ENCODE measurements around the gene NUTM1. TPM values are rescaled to one million over a fixed set of nuclear protein-coding genes. Genes with fewer than 3 reads are reported as not detected.
"Not testable (repeated sequence)": the region's sequence is repeated elsewhere in the genome, so short reads cannot be mapped to it uniquely, and the experiment has no call there.

Gene NUTM1
- polyA plus RNA-seq, 3 donors from 2014 or later: not detected

DNA sequence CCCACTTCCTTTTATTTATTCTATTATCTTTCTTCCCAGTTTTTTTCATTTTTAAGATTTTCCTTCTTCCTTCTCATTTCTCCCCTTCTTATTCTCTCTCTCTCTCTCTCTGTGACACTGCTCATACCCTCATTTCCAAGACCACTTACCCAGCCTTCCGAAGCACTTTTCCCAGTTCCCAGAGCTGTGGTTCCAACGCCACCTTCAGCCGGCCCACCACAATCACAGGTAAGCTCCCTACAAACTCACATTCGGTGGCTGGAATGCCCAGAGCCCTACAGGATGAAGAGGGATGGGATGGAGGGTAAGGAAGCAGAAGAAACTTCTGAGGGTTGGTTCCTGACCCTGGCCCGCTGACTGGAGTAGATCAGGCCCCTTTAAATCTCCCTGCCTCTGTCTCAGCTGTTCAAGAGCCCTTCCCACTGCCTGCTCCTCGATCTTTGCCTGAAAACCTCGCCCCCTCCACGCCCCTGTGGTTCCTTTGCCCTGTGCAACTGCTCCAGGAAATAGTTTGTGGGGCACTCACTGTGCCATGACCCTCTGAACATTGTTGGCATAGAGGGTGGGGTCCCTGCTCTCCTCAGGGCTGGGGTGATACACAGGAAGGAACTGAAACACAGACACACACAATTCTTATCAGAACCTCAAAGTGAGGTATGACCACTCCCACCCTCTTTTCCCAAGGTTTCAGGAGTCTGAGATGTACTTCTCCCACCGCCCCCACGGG lies 19.1 kb downstream of the NUTM1 start:
- H3K4me3 Mint-ChIP-seq: no peak overlapping the region
- no peaks in the 10 kb centered on the region for H3K9me3 Mint-ChIP-seq
- peaks cover 2 to 4% (median 3%) of the 10 kb centered on the region in 3 donors for H3K27me3 Mint-ChIP-seq (ENCODE audit: low read depth in 3 of 3)
- H3K27ac Mint-ChIP-seq: peak overlapping the region in 2 of 6 donors; percentile 16 to 41
- no peak for DNase-seq
- H3K36me3 Mint-ChIP-seq: peaks cover 15 to 27% (median 15%) of the 10 kb centered on the region in 3 donors
- H3K4me1 Mint-ChIP-seq: peaks cover 19 to 22% of the 10 kb centered on the region in 2 donors

DNA sequence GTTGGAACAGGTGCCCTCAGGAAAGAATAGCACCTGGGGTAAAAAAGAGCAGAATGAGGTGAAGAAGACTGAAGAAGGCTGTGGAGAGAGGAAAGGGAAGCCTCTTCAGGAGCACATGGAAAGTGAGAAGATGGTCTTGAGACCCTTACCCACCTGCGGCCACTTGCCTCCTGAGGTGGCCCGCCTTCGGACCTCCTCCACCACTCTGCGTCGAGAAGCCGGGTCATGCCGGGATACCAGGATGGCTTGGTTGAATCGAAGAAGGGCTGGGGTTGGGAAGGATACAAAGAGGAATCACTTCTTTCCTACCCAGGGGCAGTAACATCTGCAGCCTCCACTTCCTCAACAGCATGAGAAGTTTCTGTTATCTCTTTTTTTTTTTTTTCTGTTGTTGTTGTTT lies 20.9 kb downstream of the NUTM1 start:
- Mint-ChIP-seq H3K9me3 (no peaks in the 10 kb centered on the region), H3K4me1 (peaks cover 29 to 32% of the 10 kb centered on the region in 2 donors), H3K27me3 (ENCODE audit: low read depth in 3 of 3) (peaks cover 2 to 4% (median 3%) of the 10 kb centered on the region in 3 donors), H3K36me3 (peaks cover 4 to 20% (median 11%) of the 10 kb centered on the region in 3 donors), H3K4me3 (peak overlapping the region in 1 of 5 donors; percentile 30), H3K27ac (no peak overlapping the region)
- DNase-seq: no peak

DNA sequence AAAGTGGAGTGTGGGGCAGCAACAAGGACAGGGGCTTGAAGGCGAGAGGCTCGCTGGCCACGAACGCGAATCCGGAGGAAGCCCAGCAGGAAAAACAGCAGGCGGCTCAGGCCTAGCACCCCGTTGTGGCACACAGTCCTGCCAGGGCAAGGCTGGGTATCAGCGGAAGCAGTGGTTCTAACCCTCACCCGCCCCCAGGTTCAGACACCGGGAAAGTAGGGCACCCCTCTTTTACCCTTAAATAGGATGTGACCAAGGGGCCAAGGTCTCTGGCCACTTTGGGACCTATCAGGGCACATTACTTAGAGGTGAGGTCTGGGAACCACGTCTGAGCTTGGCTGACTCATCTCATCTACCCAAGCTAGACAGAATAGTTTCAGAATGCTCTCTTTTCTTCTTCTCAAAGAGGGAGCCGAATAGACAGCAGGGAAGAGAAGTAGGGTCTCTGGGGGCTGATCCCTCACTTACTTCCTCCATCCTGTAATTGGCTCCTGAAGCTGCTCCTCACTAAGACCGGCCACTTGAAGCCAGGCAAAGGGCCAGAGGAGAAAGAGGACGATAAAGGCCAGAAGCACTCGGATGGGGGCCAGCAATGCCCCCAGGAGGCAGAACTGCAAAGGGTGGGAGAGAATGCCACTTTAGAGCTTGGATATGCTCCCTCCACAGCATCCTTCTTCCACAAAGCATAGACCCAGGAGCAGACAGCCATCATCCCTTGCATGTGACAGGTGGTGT lies 22.1 kb downstream of the NUTM1 start:
- no peak for DNase-seq
- peaks cover 29 to 38% of the 10 kb centered on the region in 2 donors for H3K4me1 Mint-ChIP-seq

DNA sequence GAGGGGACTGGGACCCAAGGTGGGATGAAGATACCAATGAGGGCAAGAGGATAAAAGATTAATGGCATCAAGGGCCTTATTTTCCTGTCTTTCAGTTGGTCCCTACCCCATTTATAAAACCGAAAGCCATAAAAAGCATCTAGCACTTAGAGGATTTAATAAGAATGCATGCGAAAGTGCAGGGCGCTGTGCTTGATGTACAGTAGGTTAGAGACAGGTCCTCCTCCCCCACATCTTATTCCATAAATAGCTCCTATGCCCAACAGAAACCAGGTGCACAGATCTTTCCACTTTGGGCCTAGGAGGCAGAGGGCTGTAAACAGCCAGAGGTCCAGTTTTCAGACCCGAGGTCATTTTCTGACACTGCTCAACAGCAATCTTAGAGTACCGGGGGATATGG lies 22.7 kb downstream of the NUTM1 start:
- Mint-ChIP-seq H3K27ac (peak overlapping the region; percentile 58 to 83 (median 67)), H3K4me1 (peaks cover 29 to 38% of the 10 kb centered on the region in 2 donors), H3K9me3 (no peaks in the 10 kb centered on the region), H3K27me3 (ENCODE audit: low read depth in 3 of 3) (peaks cover 2 to 4% (median 3%) of the 10 kb centered on the region in 3 donors), H3K36me3 (peaks cover 3 to 11% (median 10%) of the 10 kb centered on the region in 3 donors), H3K4me3 (peak overlapping the region; percentile 90 to 94 (median 94))
- no peak for DNase-seq

More for the DNA sequence above, 22.1 kb downstream of the NUTM1 start:
- Mint-ChIP-seq H3K36me3 (peaks cover 4 to 15% (median 11%) of the 10 kb centered on the region in 3 donors), H3K9me3 (no peaks in the 10 kb centered on the region), H3K4me3 (peak overlapping the region; percentile 90 to 94 (median 94)), H3K27me3 (ENCODE audit: low read depth in 3 of 3) (peaks cover 2 to 4% (median 3%) of the 10 kb centered on the region in 3 donors), H3K27ac (peak overlapping the region; percentile 45 to 84 (median 78))

DNA sequence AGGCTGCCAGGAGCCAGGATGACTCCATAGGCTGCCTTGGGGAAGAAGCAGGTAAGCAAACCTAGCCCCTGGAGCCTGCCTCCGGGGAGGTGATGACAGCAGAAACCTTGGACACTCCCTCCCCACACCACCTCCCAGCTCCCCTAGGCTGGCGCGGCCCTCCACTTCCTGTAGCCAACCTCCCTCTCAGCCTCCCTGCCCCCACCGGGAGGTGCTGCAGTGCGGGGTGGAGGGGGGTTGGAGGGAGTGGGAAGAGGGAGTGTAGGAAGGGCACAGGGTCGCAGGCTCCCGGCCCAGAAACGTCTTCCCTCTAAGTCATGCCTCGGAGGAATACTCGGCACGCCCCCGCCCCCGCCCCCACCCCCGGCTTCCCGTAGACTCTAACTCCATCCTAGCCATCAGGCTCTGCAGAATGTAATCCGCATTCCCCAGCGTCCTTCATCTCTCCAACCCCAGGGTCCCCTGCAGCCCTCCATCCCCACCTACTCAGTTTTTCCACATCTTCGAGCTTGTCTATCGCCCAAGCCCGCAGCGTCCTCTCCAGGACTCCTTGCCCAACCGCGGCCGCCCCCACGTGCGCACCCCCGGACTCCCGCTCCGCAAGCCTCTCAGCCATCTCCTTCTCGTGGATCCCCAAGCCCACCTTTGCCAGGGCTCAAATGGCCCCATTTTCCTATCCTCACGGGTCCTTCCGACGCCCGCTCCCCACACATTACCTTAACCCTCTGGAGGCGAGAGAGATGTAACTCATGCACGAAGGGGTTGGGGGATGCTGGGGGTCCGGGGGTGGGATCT lies 23.4 kb downstream of the NUTM1 start:
- H3K27ac Mint-ChIP-seq: peak overlapping the region; percentile 58 to 86 (median 80)
- peaks cover 2 to 4% (median 3%) of the 10 kb centered on the region in 3 donors for H3K27me3 Mint-ChIP-seq (ENCODE audit: low read depth in 3 of 3)
- peak; percentile 28 to 33 (median 32) for DNase-seq
- peak overlapping the region; percentile 90 to 94 (median 94) for H3K4me3 Mint-ChIP-seq
- H3K36me3 Mint-ChIP-seq: peaks cover 0 to 11% (median 5%) of the 10 kb centered on the region in 3 donors
- H3K4me1 Mint-ChIP-seq: peaks cover 29 to 38% of the 10 kb centered on the region in 2 donors
- no peaks in the 10 kb centered on the region for H3K9me3 Mint-ChIP-seq

DNA sequence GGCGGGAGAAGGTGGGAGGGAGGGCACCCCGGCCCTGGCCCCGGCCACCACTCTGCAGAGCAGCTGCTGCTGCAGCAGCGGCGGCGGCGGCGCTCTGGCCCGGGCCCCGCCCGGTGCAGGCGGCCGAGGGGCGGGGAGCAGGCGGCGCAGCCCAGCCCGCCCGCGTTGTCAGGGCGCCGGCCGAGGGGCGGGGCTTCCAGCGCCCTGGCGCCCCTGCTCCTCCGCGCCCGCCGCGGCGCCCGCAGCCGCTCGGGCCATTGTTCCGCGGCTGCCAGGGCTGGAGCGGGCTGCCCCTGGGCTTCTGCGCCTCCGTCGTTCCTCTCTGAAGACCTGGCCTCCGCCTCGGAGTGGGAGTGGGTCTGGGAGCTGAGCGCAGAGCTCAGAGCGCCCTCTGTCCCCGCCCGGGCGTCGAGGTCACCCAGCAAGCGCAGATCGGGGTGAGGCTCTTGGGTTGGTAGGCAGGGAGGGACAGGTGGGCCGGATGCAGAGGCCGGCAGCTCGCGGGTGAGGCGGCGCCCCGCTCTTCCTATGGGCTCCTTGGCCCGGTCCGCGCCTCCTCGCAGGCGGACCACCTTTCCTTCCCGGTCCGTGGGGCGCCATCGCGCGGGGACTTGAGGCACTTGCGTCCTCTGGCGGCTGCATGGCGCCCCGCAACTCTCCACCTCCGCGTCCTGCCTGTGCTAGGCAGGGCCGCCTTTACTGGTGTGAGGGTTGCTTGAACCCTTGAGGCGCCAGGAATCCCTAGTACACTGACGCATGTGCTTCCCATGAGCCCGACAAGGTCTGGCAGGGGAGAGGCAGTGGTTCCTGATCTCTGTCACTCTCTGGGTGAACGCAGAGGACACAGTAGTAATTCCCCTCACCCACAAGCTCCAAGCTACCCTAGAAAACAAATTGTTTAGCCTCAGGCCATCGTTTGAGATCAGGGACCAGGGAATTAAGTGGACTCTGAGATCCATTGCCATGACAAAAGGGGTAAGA lies 24.3 kb downstream of the NUTM1 start, which contains the start of gene LPCAT4:
Gene LPCAT4, minus strand, starts transcription at position 96 of the 981 bp plus-strand sequence. CDS start 96 bp downstream, outside the sequence.
- peaks cover 29 to 38% of the 10 kb centered on the region in 2 donors for H3K4me1 Mint-ChIP-seq
- H3K36me3 Mint-ChIP-seq: peaks cover 0 to 6% (median 5%) of the 10 kb centered on the region in 3 donors
- peaks cover 2 to 4% (median 3%) of the 10 kb centered on the region in 3 donors for H3K27me3 Mint-ChIP-seq (ENCODE audit: low read depth in 3 of 3)

DNA sequence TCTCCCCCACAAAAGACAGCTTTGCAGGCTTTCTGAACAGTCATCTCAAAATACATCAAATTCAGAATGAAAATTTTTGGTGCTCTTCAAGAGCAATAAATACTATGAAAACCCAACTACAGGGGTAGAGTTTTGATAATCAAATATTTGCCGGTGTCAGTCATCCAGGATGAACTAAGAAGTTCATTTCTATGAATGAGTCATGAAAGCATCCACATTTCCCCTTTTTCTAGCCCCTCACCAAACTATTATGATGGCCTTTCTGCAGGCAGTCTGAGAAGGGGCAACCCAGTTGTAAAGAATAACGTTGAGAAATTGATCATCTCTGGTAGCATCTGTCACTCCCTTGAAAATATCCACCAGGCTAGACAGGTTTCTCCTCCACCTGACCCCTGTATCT lies 27.0 kb downstream of the NUTM1 start:
- DNase-seq: no peak
- H3K4me1 Mint-ChIP-seq: peaks cover 22 to 31% of the 10 kb centered on the region in 2 donors
- peaks cover 2 to 3% (median 2%) of the 10 kb centered on the region in 3 donors for H3K27me3 Mint-ChIP-seq (ENCODE audit: low read depth in 3 of 3)
- H3K36me3 Mint-ChIP-seq: no peaks in the 10 kb centered on the region
- no peaks in the 10 kb centered on the region for H3K9me3 Mint-ChIP-seq
- peak overlapping the region in 2 of 5 donors; percentile 14 to 21 for H3K4me3 Mint-ChIP-seq
- H3K27ac Mint-ChIP-seq: peak overlapping the region in 4 of 6 donors; percentile 26 to 81 (median 58)

More for the DNA sequence above, 24.3 kb downstream of the NUTM1 start, which contains the start of gene LPCAT4:
- Mint-ChIP-seq H3K4me3 (peak within 1 kb of the TSS; percentile 93 to 94 (median 94)), H3K9me3 (no peaks in the 10 kb centered on the region), H3K27ac (peak within 1 kb of the TSS; percentile 83 to 96 (median 96))
- DNase-seq: peak; percentile 82 to 87 (median 85)

DNA sequence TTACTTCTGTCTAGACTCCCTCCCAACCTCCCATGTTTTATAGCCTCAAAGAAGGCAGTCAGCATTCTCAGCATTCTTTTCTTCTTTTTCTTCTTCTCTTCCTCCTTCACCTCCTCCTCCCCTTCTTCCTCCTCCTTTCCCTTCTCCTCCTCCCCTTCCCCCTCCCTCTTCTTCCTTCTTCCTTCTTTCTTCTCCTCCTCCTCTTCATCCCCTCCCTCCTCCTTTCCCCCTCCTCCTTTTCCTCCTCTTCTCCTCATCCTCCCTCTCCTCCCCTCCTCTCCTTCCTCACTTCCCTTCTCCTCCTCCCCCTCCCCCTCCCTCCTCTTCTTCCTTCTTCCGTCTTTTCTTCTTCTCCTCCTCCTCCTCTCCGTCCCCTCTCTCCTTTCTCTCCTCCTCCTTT lies 27.5 kb downstream of the NUTM1 start:
- H3K27me3 Mint-ChIP-seq (ENCODE audit: low read depth in 3 of 3): peaks cover 2 to 3% (median 2%) of the 10 kb centered on the region in 3 donors
- peak overlapping the region in 1 of 6 donors; percentile 81 for H3K27ac Mint-ChIP-seq
- H3K9me3 Mint-ChIP-seq: no peaks in the 10 kb centered on the region
- no peak for DNase-seq
- peak overlapping the region in 1 of 5 donors; percentile 21 for H3K4me3 Mint-ChIP-seq
- H3K36me3 Mint-ChIP-seq: no peaks in the 10 kb centered on the region
- peaks cover 17 to 26% of the 10 kb centered on the region in 2 donors for H3K4me1 Mint-ChIP-seq

DNA sequence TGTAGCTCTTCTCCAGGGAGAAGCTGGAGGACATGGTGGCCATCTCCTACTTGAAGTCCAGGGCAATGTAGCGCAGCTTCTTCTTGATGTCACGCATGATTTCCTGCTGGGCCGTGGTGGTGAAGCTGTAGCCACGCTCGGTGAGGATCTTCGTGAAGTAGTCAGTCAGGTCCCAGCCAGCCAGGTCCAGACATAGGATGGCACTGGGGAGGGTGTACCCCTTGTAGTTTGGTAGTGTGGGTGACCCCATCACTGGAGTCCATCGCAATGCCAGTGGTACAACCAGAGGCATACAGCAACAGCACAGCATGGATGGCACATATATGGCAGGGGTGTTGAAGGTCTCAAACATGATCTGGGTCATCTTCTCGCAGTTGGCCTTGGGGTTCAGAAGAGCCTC lies 30.8 kb downstream of the NUTM1 start:
- Mint-ChIP-seq H3K27me3 (ENCODE audit: low read depth in 3 of 3) (no peaks in the 10 kb centered on the region), H3K36me3 (peaks cover 0 to 3% (median 0%) of the 10 kb centered on the region in 3 donors), H3K27ac (peak overlapping the region in 1 of 6 donors; percentile 47), H3K9me3 (no peaks in the 10 kb centered on the region), H3K4me1 (peaks cover 0 to 6% of the 10 kb centered on the region in 2 donors), H3K4me3 (no peak overlapping the region)
- DNase-seq: no peak

DNA sequence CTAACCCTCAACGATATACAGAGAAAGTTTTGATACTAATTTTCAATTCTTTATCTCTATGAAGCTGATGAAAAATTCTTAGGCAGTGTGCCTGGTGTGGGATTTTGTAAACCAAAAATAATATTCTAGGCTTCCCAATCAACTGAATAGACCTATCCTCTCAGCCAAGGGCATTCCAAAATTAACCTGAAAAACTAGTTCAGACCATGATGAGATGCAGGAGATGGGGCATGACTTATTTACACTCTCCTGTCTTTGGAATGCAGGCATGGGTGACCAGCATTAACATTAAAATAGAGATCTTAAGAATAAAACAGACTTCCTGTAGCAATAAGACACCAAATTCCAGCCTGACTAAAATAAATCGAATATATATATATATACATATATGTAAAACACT lies 31.7 kb downstream of the NUTM1 start:
- no peak for DNase-seq
- Mint-ChIP-seq H3K27me3 (ENCODE audit: low read depth in 3 of 3) (no peaks in the 10 kb centered on the region), H3K36me3 (peaks cover 0 to 3% (median 0%) of the 10 kb centered on the region in 3 donors), H3K27ac (no peak overlapping the region), H3K4me1 (peaks cover 0 to 3% of the 10 kb centered on the region in 2 donors), H3K9me3 (no peaks in the 10 kb centered on the region), H3K4me3 (no peak overlapping the region)

DNA sequence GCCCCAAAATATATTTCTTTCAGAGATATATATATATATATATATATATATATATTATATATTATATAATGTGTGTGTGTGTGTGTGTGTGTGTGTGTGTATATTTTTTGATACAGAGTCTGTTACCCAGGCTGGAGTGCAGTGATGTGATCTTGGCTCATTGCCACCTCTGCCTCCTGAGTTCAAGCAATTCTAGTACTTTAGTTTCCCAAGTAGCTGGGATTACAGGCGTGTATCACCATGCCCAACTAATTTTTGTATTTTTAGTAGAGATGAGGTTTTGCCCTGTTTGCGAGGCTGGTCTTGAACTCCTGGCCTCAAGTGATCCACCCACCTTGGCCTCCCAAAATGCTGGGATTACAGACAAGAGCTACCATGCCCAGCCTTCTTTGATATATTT lies 32.4 kb downstream of the NUTM1 start:
- H3K27me3 Mint-ChIP-seq (ENCODE audit: low read depth in 3 of 3); H3K36me3 Mint-ChIP-seq; DNase-seq; H3K9me3 Mint-ChIP-seq; H3K4me3 Mint-ChIP-seq; H3K4me1 Mint-ChIP-seq; H3K27ac Mint-ChIP-seq: not testable (repeated sequence)

DNA sequence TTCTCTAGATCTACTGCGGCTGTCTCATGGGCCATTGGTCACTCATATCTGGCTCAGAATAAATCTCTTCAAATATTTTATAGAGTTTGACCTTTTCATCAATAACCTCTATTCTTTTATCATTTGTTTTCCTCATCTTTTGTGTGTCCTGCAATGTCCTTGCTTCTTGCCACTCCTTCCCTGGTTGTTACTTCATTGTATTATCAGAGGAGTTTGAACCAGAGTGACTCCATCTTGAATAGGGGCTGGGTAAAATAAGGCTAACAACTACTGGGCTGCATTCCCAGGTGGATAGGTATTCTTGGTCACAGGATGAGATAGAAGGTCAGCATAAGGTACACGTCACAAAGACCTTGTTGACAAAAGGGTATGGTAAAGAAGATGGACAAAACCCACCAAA lies 33.7 kb downstream of the NUTM1 start:
- H3K4me3 Mint-ChIP-seq: no peak overlapping the region
- DNase-seq: no peak
- H3K9me3 Mint-ChIP-seq: no peaks in the 10 kb centered on the region
- peak overlapping the region in 1 of 6 donors; percentile 17 for H3K27ac Mint-ChIP-seq
- H3K4me1 Mint-ChIP-seq: no peaks in the 10 kb centered on the region
- H3K27me3 Mint-ChIP-seq (ENCODE audit: low read depth in 3 of 3): no peaks in the 10 kb centered on the region
- H3K36me3 Mint-ChIP-seq: peaks cover 4 to 7% (median 4%) of the 10 kb centered on the region in 3 donors

Measured in immature natural killer cell (primary cell).